Upper lobe of left lung (tissue), 4 donors: Measurements from ENCODE around the gene EMSY.

Experiments used
- CTCF ChIP-seq, 6 experiments: fragments of 450-650 bp in 4 of 6; fragments of 200-600 bp in 2 of 6; sonication (generic) in 2 of 6; IDR thresholded peaks; one replicate each; pipeline ENCODE4 v1.5.1; 2016 to 2019; ENCODE audit warnings: antibody characterized with exemption in 6 of 6
- EP300 ChIP-seq, 4 donors: sonication (generic); formaldehyde crosslinking; IDR thresholded peaks; one replicate each; pipeline ENCODE4 v1.5.1; 2017; ENCODE audit warnings: antibody characterized with exemption in 4 of 4, control low read depth in 2 of 4
- POLR2A ChIP-seq, 4 donors: fragments of 450-650 bp; IDR thresholded peaks; one replicate each; pipeline ENCODE4 v1.5.1; 2016 to 2017; ENCODE audit warnings: antibody characterized with exemption in 4 of 4, mild to moderate bottlenecking in 2 of 4
- POLR2AphosphoS5 ChIP-seq, 2 donors: sonication (generic); formaldehyde crosslinking; IDR thresholded peaks; one replicate each; pipeline ENCODE4 v1.5.1; 2017; ENCODE audit warnings: antibody characterized with exemption in 2 of 2

DNA sequence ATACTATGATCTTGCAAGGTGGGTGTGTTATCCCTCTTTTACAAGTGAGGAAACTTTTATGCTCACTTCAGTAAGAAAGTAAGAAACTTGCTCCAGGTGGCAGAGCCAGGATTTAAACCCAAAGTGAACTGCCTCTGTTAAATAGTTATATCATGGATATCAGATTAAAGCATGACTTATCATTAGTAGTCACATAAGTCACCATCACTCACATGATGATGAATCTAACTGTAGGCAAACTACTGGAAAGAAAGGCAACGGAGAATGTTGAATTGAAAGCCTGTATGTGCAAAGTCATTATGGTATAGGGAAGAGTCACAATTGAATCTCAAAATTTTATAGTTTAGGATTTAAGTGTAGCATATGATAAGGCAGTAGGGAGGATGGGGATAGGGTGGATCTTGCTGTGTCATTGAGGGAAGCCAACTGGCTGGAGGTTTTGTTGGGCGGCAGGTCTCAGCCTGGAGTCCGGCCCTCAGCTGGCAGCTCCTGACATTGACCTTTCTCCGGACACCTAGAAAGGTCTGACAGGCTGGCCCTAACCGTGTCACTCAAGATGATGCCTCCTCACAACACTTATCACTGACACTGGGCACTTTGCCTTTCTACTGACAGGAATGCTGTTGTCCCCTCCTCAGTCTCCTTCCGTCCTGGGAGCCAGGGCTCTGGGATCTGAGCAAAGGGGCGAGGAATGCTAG, 98.3 kb downstream of the EMSY start:
- no peak for TF ChIP-seq CTCF (IDR thresholded peaks at IDR 0.05)
- TF ChIP-seq POLR2A (IDR thresholded peaks at IDR 0.05), result no peak
- no peak for TF ChIP-seq EP300 (IDR thresholded peaks at IDR 0.05)
- no peak for TF ChIP-seq POLR2AphosphoS5 (IDR thresholded peaks at IDR 0.05)
